WTC11 (cell line): Measurements from ENCODE around the gene MACROD2.

ENCODE experiments used
- CREB1 ChIP-seq: sonication (generic); formaldehyde crosslinking; IDR thresholded peaks from 2 replicates; pipeline ENCODE4 v1.8.0; 2023; ENCODE audit warnings: mild to moderate bottlenecking, missing genetic modification reagents
- CTCF ChIP-seq: fragments of 200-600 bp; IDR thresholded peaks from 2 replicates; pipeline ENCODE4 v1.8.0; 2022; ENCODE audit warnings: antibody characterized with exemption
- E2F1 ChIP-seq: sonication (generic); formaldehyde crosslinking; IDR thresholded peaks from 2 replicates; pipeline ENCODE4 v1.8.0; 2022; ENCODE audit warnings: mild to moderate bottlenecking, missing genetic modification reagents
- ELF4 ChIP-seq: sonication (generic); formaldehyde crosslinking; IDR thresholded peaks from 2 replicates; pipeline ENCODE4 v1.8.1; 2022; ENCODE audit warnings: low read depth, mild to moderate bottlenecking, moderate library complexity, missing genetic modification reagents
- ESRRA ChIP-seq: sonication (generic); formaldehyde crosslinking; IDR thresholded peaks from 2 replicates; pipeline ENCODE4 v1.8.1; 2022; ENCODE audit warnings: mild to moderate bottlenecking, missing genetic modification reagents, borderline replicate concordance
- JAZF1 ChIP-seq: fragments of 250-450 bp; sonication (Bioruptor Pico); IDR thresholded peaks from 2 replicates; pipeline ENCODE4 v1.9.0; 2021; ENCODE audit warnings: moderate library complexity, mild to moderate bottlenecking, inconsistent platforms
- KAT7 ChIP-seq: sonication (generic); formaldehyde crosslinking; IDR thresholded peaks from 2 replicates; pipeline ENCODE4 v1.8.1; 2023; ENCODE audit warnings: missing genetic modification reagents, mild to moderate bottlenecking, borderline replicate concordance
- NR2C2 ChIP-seq: sonication (generic); formaldehyde crosslinking; IDR thresholded peaks from 2 replicates; pipeline ENCODE4 v1.8.0; 2022; ENCODE audit warnings: mild to moderate bottlenecking, missing genetic modification reagents
- USF1 ChIP-seq: sonication (generic); formaldehyde crosslinking; IDR thresholded peaks from 2 replicates; pipeline ENCODE4 v1.8.0; 2022; ENCODE audit warnings: mild to moderate bottlenecking, missing genetic modification reagents
- USF2 ChIP-seq: sonication (generic); formaldehyde crosslinking; IDR thresholded peaks from 2 replicates; pipeline ENCODE4 v1.8.1; 2023; ENCODE audit warnings: mild to moderate bottlenecking, missing genetic modification reagents, moderate library complexity
- ZNF232 ChIP-seq: sonication (generic); formaldehyde crosslinking; IDR thresholded peaks from 2 replicates; pipeline ENCODE4 v1.8.0; 2022; ENCODE audit warnings: mild to moderate bottlenecking, missing genetic modification reagents
- ZNF512 ChIP-seq: sonication (generic); formaldehyde crosslinking; IDR thresholded peaks from 2 replicates; pipeline ENCODE4 v1.8.1; 2022; ENCODE audit warnings: missing genetic modification reagents, borderline replicate concordance

- no peak for TF ChIP-seq JAZF1 (CRISPR knock-in tag)
- no peak for TF ChIP-seq CREB1 (CRISPR knock-in tag)
- TF ChIP-seq CTCF: no peak
- TF ChIP-seq KAT7 (CRISPR knock-in tag): no peak
- TF ChIP-seq ZNF512: no peak
- no peak for TF ChIP-seq ELF4 (CRISPR knock-in tag)
- no peak for TF ChIP-seq ESRRA (CRISPR knock-in tag)
- no peak for TF ChIP-seq USF2 (CRISPR knock-in tag)
- TF ChIP-seq ZNF232 (CRISPR knock-in tag): no peak
- TF ChIP-seq USF1 (CRISPR knock-in tag): no peak
- TF ChIP-seq E2F1 (CRISPR knock-in tag): no peak
- no peak for TF ChIP-seq NR2C2 (CRISPR knock-in tag)
These were observed 1743.7 kb downstream of the MACROD2 start for GRCh38 chr20:15739035-15739434.
